GM18870 (cell line): ENCODE results near the gene HOXB9.

Experiments
- ATAC-seq: cut with Tn5 transposase; IDR thresholded peaks from one replicate; pipeline ENCODE4 v1.9.1; 2021; ENCODE audit warnings: moderate library complexity; ENCODE audit not compliant: unreplicated experiment

The HOXB9 gene

DNA sequence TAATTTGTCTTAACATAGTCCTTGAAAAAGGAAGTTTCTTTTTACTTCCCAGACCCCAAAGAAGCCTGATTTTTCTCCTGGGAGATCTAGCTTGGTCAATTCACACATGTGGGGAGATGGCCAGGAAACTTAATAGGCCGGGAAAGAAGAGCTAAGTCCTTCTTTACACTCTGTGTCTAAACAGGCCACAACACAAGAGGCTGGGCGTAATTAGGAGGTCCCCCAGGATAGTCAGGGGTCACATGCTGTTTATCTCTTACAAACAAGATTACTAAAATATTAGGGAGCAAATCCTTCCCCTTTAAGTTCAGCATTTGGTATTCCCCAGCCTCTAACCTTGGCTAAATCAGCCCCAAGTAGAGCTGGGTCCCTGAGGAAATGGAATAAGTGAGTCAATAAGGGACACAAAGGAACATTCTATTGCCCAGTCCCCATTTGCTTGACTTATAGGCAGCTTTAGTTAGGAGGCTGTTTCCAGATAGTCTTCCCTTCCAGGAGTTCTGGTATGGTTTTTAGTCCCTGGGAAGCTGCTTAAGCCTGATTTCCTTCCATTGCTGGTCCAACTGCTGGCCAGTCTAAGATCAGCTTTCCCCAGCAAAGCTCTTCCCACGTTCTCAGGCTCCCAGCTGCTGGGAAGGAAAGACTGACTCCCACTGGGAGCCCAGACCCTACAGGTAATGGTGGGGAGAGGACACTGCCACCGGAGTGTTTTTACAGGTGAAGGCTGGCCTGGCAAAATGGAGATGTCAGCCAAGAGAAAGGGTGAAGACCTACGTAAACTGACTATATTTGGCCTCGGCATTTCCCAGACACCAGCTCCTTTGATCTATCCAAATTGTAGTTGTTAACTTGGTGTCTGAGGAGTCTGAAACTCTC, 14.1 kb upstream of the HOXB9 start:
- no peak for ATAC-seq

DNA sequence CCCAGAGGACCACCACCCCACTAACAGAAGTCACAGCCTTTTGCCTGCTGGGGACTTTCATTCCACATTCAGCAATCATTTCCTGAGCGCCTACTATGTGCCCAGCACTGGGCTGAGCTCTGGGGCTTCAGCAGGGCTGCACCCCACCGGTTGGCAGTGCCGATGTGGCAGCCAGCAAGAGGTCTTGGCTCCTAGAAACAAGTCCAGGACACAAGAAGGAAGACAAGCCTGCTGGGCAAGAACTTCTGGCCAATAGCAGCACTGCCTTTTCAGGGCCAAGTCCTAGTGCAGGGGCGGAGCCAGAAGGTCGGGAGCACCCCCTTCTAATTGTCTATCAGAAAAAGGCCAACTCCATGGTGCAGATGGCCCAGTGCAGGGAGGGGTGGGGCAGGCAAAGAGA, 13.0 kb upstream of the HOXB9 start:
- ATAC-seq: no peak

DNA sequence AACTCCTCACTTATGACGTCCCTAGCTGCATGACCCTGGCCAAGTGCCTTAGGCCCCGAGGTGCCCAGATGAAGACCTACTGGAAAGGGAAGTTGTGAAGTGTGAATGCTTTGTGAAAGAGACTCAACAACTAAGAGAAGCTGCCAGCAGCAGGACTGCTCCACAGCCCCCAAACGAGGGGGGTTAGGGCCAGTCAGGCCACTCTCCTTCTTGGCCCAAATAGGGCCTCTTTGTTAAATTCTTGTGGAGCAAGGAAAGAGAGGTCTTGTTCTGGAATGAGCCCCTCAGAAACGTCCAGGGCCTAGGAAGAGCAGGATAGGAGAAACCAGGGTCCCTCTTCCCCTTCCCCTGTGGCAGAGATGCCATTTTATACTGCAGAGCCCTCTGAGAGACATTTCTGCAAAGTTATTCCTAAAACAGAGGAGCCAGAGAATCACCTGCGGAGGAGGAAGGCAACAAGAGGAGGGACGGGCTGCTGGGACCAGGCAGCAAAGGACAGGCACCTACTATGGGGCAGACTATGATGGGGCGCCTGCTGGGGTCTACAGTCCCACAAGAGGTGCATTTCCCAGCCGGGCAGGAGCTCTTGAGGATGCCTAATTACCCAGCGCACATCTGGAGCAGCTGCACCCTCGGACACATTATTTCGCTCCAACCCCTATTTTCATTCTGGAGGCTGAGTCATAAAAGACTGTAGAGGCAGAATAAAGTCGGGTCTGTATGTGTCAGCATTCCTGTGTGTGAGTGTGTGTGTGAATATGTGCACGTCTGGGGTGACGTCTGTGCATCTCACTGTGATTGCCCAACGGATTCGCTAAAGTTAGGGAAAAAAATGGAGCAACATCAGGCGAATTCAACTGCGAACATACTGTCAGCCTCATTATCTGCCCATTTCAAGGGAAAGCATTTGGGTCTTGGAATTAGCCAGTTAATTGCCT, 11.4 kb upstream of the HOXB9 start:
- no peak for ATAC-seq

DNA sequence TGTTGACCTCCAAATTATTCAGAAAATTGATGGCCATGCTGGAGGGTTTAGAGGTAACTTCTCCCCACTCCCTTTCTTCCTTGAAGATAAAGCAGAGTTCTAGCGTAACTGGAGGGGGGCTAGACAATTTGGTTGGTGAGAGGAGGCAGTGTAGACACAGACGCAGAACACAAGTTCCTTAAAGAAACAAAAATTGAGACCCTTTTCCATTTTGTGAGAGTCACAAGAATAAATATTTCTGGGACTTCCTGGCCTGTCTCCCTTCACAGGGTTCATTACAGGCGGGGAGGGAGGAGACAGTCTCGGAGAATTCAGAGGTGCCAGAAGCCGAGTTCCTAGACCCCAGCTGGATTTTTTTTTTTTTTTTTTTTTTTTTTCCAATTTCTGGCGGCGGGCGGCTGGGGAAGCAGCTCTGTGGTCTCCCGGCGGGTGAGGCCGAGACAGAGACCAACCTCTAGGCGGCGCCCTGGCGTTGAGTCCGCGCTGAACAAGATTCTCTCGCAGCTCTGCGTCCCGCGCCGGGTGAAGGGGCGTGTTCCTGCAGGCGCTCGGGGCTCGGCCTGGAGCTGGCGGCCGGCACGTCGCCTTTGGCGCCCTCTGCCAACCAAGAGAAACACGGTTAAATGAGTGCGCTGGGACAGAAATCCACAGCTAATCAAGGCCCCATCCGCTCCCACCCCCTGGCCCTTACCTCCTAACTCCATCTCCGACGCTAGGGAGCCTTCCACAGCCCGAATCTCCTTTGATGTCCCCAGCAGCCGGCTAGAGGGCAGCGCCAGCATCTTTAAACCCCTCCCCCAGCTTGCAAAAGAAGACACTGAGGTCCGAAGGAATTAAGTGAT, 10.2 kb upstream of the HOXB9 start:
- ATAC-seq: no peak

DNA sequence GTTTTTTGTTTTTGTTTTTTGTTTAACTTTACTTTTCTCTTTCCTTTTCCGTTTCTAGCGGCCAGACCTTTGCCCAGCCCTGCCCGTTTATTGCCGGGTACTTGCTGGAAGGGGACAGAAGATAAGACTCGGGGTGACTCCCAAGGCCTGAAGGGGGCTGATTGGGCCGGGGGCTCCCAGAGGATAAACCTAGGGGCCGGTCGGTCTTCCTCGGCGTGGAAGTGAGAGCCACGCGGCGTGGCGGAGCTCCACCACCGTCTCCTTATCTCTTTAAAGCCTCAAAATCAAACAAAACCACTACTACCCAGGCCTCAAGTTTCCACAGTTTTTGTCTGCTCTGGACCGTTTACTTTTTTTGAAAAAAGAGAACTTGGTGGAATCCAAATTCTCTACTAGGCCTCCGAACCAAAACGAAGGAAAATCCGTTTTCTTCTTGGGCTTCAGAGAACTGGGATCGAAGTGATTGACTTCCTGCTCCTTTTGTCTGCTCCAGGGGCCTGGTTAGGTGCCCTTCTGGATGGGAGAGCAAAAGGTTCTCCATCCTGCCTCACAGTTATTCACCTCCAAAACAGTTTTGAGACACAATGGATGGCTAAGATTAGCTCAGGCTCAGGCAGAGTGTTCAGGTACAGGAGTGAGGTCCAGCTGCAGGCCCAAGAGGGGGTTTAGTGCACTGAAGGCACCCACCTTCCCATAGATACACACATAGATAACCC, 8.5 kb upstream of the HOXB9 start:
- no peak for ATAC-seq

DNA sequence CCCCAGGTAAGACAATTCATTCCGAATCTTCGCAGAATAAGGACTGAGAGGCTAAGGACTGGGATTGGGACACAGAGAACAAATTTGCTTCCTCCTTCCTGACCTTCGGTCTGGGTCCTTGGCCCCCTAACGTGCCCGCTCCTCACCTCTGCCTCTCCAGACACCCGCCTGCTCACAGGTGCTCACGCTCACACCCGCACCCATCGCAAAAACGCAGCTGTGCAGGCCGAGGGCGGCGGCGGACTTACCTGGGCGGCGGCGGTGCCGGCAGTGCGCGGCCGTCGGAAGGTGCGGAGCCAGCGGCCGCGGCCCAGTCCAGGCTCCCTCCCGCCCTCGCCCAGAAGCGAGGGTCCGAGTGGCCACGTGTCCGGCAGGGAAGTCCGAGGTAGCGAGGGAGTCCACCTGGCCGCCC, 7.1 kb upstream of the HOXB9 start:
- no peak for ATAC-seq

DNA sequence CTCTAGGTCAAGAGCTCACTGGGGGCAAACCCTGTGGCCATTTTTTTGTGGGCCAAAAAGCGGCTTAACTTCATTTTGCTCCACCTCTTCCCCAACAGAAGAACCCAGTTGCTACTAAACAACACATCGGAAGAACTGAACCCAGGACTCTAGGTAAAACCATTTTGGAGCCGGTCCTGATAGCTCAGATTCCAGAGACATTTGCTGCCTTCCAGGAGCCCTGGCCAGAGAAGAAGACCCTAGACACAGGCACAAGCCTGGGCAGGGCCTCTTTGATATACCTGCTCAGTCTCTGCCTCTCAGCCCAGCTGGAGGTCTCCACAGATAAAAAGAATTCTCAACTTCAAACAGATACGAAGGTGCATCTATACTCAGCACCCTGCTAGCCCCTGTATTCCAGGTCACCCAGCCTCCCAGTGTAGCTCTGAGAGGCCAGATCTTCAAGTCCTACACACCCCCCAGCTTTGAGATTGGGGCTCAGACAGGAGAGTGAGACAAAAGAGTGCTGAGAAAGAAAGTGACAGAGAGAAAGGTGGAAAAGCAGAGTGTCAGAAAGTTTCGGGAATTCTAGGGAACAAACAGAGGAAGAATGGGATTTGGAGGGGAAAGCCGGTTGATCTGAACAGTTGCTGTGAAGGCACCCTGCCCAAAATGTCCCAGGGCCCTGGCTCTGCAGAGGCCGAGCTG, 6.6 kb upstream of the HOXB9 start:
- no peak for ATAC-seq

DNA sequence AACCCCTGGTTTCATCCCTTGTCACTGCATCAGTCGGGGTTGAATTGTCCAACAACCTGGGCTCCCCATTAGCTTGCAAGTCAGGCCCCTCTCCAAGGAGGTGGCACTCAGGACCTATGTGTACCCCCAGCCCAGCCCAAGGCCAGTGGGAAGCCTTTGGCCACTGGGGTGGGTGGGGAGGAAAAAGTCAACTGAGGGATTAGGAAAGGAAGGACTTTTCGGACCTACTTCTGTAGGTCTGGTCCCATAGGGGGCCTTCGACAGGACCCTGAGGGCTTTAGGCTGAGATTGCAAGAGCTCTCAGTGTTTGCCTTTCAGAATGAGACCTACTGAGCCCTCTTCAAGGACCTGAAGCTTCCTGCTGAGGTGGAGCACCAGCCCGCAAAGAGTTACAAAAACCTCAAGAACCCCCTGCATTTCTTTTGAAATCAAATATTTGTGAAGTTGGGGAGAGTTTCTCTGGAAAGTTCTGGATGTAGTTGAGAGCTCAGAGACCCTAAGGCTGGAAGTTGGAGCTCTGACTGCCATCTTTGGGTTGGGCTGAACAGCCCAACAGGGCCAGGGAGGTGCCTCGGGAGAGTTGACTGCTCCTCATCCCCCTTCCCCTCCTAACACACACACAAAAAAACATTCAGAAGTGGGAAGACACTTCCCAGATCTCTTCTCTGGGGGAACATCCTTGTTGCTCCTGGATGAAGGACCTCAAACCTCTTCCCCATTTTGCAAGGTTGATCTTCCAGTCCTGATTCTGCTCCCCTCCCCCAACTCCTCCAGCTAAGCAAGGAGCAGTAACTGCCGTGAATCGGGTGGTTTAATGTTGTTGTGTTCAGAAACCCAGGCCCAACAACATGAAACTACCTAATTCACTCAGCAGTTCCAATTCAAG, 5.8 kb upstream of the HOXB9 start:
- no peak for ATAC-seq

DNA sequence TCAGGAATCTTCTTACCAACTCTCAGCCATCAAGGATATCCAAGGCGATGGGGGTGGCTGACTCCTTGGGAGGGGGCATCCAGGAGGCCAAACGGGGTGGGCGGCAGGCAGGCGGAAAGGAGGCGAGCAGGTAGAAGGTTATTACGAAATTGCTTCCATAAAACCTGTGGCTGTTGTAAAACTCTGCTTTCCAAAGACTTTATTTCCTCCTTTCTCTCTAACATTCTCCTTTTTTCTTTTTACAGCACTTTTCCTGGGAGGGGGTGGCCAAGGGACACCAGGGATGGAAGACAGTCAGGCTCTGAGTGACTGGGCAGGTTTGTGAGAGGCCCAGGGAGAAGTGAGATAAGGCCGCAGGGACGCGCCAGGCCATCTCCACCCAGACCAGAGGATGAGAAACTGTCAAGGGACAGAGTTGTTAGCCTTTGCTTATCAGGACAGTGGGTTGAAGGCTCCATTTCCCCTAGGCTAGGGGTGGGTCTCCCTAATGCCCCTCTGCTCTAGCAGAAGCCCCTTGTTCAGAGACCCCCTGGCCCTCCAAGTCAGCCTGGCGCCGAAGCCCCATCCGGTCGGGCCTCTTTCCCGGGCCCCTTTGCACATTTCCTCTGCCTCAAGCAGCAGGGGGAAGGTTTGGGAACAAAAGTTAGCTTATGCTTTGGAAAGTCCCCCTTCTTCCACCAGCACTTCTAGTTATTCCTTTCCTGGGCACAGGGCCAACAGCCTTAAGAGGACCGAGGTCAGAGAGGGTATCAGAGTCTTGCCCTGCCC, 5.0 kb upstream of the HOXB9 start:
- no peak for ATAC-seq

DNA sequence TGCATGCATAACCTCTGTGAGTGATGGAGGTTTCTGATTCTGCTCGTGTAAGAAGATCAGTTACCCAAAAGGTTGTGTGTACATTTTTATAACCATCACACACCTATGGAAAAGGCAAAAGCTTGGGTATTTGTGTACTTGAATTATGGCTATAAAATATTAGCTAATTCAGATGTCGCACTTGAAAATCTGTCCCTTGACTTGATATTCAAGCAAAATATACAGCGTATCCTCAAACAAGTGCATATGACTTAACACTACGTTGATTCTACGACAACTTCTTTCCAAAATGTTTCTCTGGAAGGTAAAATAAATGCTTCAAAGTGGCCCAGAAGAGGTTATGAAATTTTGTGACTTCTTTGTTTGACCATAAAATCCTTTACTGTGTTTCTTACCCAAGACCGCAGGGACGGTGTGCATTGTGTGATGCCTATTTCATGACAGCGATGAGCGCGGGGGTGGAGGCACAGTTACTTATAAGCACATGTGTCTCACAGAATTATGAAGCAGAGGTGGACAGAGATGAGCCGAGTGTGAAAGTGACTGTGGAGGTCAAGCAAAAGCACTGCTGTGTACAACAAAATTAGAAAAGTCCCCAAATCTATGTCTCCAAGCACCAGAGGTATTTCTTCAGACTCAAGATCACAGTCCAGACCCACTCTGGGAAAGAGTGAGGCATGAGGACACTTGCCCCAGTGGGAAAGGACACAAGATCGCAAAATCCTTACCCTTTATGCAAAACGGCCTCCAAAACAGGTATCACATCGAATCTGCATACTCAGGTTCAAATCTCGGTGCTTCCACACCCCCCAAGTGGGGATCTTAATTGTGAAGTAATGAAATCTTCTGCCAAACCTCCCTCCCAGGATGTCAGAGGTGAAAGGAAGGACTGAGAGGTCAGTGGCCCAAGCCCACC, 4.1 kb upstream of the HOXB9 start:
- no peak for ATAC-seq

DNA sequence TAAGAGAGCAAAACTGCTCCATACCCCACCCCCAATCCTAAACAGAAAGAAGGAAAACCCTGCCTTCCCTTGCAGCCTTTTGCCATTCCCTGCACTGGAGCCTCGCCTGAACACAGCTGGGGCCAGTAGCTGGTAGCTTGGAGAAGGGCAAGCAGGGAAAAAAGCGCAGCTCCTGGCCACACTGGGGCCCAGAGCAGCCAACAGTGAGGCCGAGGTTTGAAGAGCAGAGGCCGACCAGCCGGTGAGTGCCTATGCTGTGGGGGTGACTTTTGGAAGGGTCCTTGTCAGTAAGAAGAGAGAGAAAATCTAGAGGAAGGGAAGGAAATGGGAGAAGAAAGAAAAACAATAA, 3.2 kb upstream of the HOXB9 start:
- no peak for ATAC-seq

DNA sequence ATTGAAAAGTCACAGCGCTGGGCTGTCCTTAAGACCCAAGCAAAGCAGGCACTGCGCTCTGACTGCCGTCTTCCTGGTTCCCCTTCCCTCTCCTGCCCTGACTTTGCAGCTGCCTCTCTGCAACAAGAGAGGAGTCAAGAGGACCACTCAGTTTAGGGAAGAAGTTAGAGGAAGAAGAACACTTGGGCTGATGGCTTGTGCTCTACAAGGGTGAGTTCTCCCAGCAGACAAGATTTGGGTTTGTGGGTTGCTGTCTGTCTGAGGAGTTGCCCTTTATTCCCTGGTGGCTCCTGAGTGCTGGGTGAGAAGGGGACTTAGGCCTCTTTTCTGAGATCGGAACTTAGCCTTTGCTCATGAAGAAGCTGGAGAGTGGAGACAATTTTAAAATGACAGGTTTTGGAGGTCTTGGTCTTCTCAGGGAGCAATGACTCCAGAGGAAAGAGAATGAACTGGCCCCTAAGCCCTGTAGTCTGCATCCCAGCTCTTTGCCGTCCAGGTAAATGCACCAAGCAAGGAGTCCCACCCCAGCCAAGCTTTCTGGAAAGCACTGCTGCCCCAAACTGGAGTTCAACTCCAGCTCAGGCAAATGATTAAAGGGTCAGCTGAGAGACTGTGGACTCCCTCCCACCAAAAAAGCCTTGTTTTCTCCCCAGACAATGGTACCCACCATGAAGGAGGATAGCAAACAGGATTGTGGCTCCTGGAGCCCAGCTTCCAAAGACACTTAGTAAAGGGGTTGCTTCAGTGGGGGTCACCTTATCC, 2.7 kb upstream of the HOXB9 start:
- no peak for ATAC-seq

DNA sequence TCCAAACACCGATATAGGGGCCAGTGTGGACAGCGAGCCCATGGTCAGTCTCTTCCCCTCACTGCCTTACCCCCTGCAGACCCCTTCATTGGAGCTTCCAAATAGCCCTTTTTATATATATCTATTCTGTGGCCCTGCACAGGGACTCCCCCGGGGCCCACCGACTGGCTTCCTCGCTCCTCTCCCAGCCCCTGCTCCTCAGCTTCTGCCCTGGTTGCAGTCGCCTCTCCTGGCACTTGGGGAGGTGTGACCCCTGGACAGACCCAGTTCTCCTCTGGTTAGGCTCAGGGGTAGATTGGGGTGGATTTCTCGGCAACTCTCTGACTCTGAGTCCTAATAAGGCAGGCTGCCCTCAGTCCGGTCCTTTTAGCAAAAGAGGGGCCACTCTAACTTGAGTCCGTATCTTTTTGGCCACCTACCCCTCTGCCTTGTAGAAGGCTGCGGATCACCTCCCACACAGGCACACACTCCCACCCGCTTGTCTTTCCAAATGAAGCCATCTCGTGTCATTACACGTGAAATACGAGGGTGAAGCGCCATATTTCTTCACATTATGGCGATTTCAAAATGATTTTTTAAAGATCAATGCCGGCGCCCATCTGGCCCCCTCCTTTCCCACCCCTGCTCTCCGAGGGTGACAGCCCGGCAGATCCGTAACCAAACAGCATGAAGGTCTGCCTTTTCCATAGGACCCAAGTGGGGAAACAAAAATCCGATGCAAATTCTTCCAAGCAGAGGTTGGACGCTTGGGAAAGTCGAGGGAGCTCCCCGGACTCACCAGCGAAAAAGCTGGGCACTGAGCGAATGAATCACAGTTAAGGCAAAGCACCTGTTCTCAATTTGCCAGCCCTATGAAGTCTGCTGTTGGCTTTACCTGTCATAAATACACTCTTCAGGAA, 1.7 kb upstream of the HOXB9 start:
- ATAC-seq: no peak

DNA sequence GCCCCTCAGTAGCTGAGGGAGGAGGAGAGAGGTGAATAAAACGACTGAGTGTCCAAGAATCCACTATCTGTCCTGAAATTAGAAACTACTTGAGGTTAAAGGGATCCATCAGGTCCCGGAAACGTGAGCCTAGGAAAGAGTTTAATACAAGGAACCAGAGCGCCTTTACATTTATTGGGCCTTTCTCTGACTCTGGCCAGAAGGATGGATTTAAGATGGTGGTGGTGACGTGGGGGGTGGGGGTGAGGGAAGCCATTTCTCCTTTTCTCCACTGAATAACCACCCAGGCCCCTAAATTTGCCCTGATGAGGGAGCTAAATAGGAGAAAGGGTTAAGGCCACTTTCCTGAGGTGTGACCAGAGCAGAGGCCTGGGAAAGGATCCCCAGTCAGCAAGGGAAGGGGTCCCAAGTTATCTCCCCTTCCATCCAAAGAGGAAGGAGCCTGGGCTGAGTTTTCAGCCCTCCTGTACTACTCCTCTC, 1.0 kb upstream of the HOXB9 start:
- ATAC-seq: no peak
